Mesenteric fat pad (tissue), 1 donor: ENCODE data around the gene CEP162. TPM values are rescaled to one million over a fixed set of nuclear protein-coding genes. Genes with fewer than 3 reads are reported as not detected.
"Not testable (repeated sequence)": the region's sequence is repeated elsewhere in the genome, so short reads cannot be mapped to it uniquely, and the experiment has no call there.

ENCODE experiments used
- DNase-seq: peaks from one replicate; pipeline ENCODE4 v3.0.0-alpha.2; 2020; ENCODE audit warnings: low spot score
- total RNA-seq: library from RNA; stranded (reverse); fragmentation: NEBNext Ultra II Directional; extraction: Animal tissue kit (Norgen Biotek cat#: 25700); gene quantifications from one replicate; pipeline ENCODE4 v1.2.1, GENCODE V29; 2021
- donor health status: DM: yes; HTN: yes; CAD: no.

CEP162 gene
- total RNA-seq, 1 donor from 2014 or later, result 5.4 TPM

DNA sequence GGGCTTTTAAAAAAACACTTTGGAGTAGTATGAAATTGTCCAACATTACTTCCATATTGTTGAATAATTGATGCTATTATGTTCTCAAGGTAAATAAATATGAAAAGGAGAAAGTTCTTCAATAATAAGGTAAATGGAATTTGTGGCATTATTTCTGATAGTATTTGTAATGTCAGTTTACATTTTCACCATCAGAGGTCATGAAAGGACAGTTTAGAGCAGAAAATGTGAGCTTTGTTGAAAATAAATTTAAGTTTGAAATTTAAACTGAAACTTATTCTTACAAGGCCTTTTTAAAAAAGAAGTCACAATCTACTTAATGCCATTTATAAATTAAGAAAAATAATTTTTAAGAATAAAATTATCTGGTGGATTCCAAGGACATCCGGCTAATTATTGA lies 15.8 kb upstream of the CEP162 start:
- no peak for DNase-seq

DNA sequence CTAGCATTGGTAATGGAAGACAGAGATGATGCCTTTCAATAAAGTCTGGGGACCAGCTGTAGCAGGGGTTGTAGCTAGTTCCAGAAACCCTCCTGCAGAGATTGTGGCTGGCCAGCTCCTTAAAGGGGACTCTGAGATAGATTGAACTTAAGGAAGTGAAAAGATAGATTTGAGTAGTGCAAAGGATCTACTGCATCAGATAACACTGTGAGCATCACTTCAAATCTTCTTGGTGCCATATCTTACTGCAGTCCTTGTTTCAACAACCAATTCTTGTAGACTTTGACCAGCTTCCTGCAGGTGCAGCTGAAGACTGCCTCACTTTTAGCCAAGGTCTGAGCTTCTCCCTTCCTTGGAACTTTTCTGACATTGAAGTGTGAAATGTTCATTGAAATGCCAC lies 14.8 kb upstream of the CEP162 start:
- DNase-seq, result no peak

DNA sequence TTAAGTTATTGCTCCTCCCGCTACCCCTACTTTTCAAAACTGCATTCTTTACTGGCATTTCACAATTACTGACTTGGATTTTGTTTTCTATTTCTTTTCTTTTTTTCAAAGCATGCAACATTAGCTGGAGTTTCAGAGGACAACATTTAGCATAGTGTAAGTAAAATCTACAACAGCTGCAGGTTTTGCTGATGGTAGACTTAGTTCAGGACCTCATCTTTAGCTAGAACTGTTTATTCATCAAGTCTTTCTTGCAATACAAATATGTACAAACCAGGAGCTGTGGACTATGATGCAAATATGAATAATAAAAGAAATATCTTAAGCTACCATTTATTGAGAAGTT lies 728 bp upstream of the CEP162 start:
- no peak for DNase-seq

DNA sequence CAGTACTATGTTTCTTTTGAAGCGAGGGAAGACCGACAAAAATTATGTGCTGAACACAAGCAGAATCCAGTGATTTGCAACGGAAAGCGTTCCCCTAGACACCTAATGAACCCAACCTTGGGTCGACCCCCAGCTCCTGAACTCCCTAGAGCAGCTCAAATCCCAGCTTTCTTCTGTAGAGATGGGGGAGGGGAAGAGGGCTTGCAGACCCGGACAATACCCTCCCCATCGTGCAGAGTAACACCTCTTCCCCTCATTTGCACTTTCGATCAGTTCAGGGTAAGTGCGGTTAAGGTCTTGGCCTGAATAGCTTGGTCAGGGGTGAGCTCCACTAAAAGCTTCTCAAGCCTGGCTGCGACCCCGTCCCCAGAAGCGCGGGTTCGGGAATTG lies 404 bp downstream of the CEP162 start:
- no peak for DNase-seq

DNA sequence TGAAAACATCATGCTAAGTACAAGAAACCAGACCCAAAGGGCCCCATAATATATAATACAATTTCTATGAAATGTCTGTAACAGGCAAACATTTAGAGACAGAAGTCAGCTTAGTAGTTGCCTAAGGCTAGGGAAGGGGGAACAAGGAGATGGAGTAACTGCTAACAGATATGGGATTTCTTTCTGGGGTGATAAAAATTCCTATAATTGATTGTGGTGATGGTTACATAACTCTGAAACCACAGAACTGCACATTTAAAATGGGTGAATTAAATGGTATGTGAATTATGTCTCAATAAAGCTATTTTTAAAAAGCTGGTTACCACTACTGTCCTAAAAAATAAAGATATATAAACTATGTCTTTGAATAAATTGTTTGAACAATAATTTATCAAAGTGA lies 3.2 kb downstream of the CEP162 start:
- DNase-seq, result no peak

DNA sequence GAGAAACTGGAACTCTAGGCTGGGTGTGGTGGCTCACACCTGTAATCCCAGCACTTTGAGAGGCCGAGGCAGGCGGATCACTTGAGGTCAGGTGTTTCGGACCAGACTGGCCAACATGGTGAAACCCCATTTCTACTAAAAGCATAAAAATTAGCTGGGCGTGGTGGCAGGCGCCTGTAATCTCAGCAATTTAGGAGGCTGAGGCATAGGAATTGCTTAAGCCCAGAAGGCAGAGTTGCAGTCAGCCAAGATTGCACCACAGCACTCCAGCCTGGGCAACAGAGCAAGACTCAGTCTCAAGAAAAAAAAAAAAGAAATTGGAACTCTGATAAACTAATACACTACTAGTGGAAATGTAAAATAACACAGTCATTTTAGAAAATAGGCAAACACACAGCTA lies 3.8 kb downstream of the CEP162 start:
- DNase-seq, result not testable (repeated sequence)

DNA sequence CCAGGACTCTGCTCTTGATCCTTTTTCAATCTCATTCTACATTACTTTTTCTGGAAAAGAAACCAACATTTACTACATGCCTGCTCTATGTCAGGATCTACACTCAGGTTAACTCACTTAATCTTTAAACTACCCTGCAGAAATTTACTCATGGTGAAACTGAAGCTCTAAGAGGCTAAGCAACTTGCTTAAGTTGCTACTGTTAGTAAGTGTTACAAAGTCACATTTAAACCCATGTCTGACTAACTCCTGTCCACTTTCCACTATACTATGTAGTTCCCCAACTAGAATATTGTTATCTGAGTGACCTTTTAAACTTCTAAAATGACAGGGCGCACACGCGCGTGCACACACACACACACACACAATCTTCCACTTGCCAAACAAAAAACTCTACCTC lies 5.0 kb downstream of the CEP162 start:
- DNase-seq, result no peak

DNA sequence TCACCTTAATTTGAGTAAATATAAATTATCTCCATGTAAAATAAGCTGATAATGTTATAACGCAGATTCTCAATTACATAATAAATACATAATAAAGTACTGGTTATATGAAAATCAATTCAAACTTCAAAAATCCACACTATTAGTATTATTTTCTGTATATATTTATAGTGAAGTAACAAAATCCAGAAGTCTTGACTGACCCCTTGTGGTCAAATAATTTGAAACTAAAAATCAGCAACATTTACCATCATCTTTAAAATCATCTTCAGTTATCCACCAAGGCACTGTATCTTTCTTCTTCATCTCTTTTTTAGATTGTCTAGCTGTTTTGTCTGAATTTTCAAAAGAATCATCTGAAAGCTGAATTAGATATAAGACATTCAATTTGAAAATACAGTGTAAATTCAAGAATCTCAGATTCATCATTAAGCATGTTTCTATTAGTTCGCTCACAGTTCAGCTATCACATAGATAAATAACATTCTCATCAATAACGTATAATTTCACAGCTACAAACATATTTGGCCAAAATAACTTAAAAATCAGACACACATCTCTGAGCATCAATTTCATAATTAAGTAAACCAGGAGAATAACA lies 6.5 kb downstream of the CEP162 start:
- DNase-seq, result no peak

DNA sequence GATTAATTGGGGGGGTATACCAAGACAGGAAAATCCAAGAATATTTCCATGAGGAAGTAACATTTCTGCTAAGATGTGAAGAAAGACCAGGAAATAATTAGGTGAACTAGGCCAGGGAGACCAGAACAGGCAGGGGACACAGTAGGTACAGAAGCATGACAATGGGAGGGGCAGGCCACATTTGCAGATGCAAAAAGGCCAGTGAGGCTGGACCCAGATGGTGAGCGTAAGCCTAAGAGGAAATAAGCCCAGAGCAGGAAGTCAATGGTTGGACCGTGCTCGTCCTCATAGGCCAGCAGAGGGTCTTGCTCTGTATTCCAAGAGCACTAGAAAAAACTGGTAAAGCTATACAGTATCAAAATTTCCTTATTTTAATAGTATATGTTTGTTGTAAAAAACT lies 9.4 kb downstream of the CEP162 start:
- DNase-seq, result no peak

DNA sequence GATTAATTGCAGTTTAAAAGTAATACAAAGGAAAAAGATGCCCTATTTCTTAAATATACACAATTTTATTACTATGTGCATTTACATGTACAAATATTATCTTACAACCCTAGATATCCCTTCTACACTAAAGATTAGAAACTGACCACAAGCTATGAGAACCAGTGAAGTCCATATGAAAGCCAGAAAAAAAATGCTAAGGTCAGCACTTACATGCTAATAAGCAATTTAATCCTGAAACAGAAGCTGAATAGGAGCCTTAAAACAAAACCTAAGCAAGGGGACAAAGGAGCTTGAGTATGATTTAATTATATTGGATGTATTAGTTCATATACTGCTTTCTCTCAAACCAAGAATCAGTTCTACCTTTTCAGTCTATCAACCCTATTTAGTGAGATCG lies 14.2 kb downstream of the CEP162 start:
- DNase-seq, result no peak

DNA sequence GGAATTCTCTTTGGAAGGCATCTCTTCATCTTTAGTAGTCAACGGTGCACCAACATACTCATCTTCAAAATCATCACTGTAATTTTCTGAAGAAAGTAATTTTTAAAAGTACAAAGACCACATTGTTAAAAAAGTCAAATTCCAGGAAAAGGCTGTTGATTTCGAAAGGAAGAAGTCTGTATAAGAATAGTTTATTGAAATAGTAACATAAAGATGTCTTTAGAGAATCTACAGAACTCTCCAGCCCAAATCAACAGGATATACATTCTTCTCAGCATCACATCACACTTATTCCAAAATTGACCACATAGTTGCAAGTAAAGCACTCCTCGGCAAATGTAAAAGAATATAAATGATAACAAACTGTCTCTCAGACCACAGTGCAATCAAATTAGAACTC lies 23.4 kb downstream of the CEP162 start:
- no peak for DNase-seq

DNA sequence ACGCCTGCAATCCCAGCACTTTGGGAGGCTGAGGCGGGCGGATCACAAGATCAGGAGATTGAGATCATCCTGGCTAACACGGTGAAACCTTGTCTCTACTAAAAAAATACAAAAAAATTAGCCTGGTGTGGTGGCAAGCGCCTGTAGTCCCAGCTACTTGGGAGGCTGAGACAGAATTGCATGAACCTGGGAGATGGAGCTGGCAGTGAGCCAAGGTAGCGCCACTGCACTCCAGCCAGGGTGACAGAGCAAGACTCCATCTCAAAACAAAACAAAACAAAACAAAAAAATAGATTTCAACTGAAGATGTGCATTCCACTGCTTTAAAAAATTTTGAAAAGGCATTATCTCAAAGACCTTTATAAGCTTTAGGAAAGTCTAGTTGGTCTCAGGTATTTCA lies 27.5 kb downstream of the CEP162 start:
- not testable (repeated sequence) for DNase-seq

DNA sequence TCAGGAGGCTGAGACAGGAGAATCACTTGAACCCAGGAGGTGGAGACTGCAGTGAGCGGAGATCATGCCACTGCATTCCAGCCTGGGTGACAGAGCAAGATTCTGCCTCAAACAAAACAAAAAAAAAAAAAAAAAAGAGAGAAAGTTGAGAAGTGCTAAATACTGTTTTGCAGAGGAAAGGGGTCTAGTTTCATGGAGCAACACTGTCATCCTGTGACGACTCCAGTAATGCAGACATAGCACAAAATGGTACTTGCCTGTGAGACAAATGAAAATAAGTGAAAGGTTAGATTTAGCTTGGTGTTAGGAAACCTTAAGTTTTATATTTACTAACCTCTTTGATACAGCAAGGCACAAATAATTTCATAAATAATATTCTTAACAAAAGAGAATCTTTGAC lies 29.7 kb downstream of the CEP162 start:
- no peak for DNase-seq

DNA sequence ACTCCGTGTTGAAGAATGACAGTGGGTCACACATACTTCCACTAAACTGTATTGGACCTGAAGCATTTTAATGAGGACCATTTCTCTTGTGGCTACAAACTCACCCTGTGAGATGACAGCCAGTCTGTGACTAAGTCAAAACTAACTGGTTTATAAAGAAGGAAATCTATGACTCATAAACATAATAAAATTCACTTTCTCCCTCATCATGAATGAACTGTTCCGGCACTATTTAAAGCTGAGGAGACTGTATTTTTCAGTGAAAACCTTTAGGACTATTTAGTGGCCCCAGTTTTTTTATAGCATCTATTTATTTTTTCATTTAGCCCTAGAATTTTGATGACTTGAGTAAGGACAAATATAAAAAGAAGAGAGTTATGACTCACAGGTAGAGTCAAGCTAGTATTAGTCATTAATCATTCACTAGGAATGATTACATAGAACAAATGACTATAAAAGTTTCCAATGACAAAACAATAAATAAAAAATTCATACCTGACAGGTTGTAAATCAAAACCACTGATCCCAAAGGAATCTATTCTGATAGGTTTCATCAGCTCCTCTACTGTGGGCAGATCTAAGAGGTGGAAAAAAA lies 34.2 kb downstream of the CEP162 start:
- no peak for DNase-seq

DNA sequence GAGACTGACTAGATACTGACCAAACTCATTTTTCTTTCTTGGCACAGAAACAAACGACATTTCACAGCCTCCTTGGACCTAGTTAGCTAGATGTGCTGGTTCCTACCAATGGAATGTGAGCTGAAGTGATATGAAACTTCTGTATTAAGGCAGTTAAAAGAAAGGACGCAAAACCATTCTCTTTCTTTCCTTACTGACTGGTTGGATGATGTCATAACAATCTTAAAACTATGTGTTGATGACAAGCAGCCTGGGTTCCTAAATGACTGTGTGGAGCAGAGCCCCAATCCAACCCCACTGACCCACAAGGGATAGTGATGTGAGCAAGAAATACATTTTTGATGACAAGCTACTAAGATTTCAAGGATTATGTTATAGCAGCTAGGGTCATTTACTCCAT lies 35.6 kb downstream of the CEP162 start:
- no peak for DNase-seq

DNA sequence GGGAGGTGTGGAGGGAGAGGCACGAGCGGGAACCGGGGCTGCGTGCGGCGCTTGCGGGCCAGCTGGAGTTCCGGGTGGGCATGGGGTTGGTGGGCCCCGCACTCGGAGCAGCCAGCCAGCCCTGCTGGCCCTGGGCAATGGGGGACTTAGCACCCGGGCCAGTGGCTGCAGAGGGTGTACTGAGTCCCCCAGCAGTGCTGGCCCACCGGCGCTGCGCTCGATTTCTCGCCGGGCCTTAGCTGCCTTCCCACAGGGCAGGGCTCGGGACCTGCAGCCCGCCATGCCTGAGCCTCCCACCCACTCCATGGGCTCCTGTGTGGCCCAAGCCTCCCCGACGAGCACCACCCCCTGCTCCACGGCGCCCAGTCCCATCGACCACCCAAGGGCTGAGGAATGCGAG lies 38.1 kb downstream of the CEP162 start:
- not testable (repeated sequence) for DNase-seq

DNA sequence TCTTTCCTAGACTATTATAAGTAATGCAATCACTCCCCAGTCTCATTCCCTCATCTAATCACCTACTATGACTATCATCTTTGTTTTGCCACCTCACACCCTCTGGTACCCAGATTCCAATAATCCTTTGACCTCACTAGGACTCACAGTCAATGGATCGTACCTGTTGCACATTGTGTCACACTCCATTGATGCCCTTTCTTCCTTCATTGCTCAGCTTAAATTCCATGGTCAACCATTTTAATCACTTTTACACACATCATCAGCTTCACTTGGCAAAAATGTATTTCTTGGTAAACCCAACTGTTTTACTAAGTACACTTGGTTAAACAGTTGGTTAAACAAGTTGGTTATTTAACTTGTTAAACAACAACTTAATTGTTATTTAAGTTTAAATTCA lies 44.0 kb downstream of the CEP162 start:
- no peak for DNase-seq

DNA sequence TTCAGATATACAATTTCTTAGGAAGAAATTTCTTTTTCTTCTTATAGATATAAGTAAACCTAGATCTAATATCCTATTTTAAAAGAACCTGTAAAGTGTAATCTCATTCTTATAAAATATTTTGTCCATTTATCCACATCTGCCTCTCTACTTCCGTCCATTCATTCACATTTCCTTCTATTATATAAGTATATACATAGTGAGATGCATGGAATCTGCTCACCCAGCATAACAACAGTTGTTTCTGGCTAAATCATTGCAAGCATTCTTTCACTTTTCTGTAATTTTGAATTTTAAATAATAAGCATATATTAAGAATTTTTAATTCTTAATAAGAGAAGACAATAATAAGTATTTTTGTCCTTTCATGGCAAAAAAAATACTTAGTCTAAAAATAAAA lies 45.4 kb downstream of the CEP162 start:
- no peak for DNase-seq

DNA sequence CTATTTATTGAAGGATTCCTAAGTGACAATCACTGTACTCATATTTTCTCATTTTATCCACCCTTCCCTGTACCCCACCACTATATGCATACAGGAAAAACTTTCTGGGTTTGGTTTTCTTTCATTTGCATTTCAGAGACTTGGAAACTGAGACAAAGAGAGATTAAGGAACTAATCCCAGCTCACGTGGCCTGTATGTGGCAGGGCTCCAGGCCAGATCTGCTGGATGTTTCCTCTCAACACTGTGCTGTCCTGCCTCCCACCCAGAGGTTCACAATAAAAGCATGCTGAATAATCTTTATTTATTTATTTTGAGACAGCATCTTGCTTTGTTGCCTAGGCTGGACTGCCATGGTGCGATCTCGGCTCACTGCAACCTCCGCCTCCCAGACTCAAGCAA lies 50.2 kb downstream of the CEP162 start:
- no peak for DNase-seq

DNA sequence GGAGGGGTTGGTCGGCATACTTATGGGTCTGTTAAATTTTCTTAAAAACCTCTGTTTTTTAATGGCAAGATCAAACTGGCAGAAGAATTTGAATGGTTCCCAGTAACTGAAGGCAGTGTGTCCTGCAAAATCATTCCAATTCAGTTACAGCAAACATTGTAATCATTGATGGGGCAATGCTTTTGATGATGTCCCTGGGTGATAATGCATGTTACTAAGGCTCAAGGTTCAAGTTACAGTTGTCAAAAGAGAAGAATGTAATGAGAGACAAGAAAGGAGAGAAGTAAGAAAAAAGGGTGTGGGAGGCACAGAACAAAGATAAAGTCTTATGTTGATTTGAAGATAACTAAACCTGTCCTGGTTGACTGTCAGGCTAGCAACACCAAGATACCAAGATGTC lies 54.9 kb downstream of the CEP162 start:
- DNase-seq, result no peak

DNA sequence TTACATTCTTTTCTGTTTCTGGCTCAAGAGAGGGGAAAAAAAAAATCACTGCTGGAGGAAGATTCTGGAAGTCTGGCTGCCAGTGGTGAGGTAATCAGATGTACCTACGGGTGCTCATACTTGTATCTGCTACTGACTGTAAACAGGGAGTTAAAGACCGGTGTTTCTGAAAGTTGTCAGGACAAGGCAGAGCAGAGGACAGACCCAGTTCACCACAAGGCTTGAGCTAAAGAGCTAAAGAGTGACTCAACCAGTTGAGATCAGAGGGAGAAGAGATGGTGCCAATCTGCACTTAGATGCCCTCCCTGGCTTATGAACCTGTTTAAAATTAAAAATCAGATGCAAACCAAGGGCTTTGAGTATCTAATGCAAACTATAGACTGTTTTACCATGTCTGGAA lies 55.4 kb downstream of the CEP162 start:
- DNase-seq, result no peak

DNA sequence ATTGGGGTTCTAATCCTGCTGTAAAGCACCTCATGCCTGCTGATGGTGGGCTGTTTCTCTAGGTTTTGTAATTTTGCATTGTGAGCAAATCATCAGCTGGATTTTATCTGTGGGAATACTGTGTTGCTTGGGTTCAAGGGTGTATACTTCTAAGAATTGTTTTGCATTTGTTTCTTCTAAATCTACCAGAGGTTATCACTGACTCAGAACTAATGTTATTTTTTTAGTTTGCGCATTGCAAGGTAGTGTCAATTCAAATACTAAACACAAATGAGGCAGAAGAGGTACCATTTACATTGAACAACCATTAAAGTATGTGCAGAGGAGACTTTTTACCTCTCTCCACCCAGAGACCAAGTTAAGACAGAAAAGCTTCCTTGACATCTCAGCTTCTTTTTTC lies 60.0 kb downstream of the CEP162 start:
- no peak for DNase-seq

DNA sequence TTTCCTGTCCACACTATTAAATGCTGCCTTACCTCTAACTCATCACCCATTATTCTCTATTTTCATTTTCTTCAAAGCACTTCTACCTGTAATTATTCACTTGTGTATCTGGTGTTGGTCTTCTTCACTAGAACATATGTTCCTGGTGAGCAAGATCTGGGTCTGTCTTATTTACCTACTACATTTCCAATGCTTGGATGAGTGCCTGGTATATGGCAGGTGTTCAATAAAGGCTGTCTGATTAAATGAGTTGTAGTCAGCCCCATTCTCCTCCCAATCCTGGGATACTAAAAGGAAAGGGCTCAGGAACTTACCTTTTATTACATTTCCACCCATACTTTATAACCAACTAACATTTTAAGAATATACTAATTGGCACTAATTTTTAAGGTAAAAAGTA lies 61.0 kb downstream of the CEP162 start:
- no peak for DNase-seq

DNA sequence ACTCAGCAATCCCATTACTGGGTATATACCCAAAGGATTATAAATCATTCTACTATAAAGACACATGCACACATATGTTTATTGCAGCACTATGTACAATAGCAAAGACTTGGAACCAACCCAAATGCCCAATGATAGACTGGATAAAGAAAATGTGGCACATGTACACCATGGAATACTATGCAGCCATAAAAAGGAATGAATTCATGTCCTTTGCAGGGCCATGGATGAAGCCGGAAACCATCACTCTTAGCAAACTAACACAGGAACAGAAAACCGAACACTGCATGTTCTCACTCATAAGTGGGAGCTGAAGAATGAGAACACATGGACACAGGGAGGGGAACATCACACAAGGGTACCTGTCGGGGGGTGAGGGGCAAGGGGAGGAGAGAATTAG lies 63.1 kb downstream of the CEP162 start:
- not testable (repeated sequence) for DNase-seq
